GM21515 (cell line): ENCODE results near the gene TMEM243.
"Not testable (repeated sequence)": the region's sequence is repeated elsewhere in the genome, so short reads cannot be mapped to it uniquely, and the experiment has no call there.

Experiments used
- ATAC-seq: cut with Tn5 transposase; IDR thresholded peaks from one replicate; pipeline ENCODE4 v1.9.1; 2021; ENCODE audit not compliant: unreplicated experiment

Gene TMEM243

GRCh38 chr7:87212498-87212897 is 7.0 kb downstream of the TMEM243 start:
- ATAC-seq: no peak

GRCh38 chr7:87210506-87210905 is 9.0 kb downstream of the TMEM243 start:
- ATAC-seq: no peak

GRCh38 chr7:87209295-87209924 is 10.1 kb downstream of the TMEM243 start:
- ATAC-seq: no peak

- no peak for ATAC-seq
Observed at GRCh38 chr7:87206361-87206760, 13.2 kb downstream of the TMEM243 start.

GRCh38 chr7:87205701-87206100 is 13.8 kb downstream of the TMEM243 start:
- ATAC-seq: not testable (repeated sequence)

- no peak for ATAC-seq
Observed at GRCh38 chr7:87204933-87205332, 14.6 kb downstream of the TMEM243 start.

- ATAC-seq: not testable (repeated sequence)
Observed at GRCh38 chr7:87203929-87204328, 15.6 kb downstream of the TMEM243 start.

- no peak for ATAC-seq
Observed at GRCh38 chr7:87202705-87203104, 16.8 kb downstream of the TMEM243 start.

GRCh38 chr7:87202208-87202607 is 17.3 kb downstream of the TMEM243 start:
- ATAC-seq: no peak

- no peak for ATAC-seq
Observed at GRCh38 chr7:87199700-87200450, 19.7 kb downstream of the TMEM243 start.

- no peak for ATAC-seq
Observed at GRCh38 chr7:87199241-87199640, 20.3 kb downstream of the TMEM243 start.

GRCh38 chr7:87193912-87194311 is 25.6 kb downstream of the TMEM243 start:
- ATAC-seq: no peak

- no peak for ATAC-seq
Observed at GRCh38 chr7:87192784-87193487, 26.6 kb downstream of the TMEM243 start.

- no peak for ATAC-seq
Observed at GRCh38 chr7:87190783-87191182, 28.7 kb downstream of the TMEM243 start.

GRCh38 chr7:87188930-87189329 is 30.6 kb downstream of the TMEM243 start:
- ATAC-seq: no peak

GRCh38 chr7:87187120-87187519 is 32.4 kb downstream of the TMEM243 start:
- no peak for ATAC-seq

- ATAC-seq: no peak
Observed at GRCh38 chr7:87179180-87179579, 40.4 kb downstream of the TMEM243 start.

- ATAC-seq: no peak
Observed at GRCh38 chr7:87178320-87178719, 41.2 kb downstream of the TMEM243 start.

GRCh38 chr7:87173471-87173870 is 46.1 kb downstream of the TMEM243 start:
- no peak for ATAC-seq

GRCh38 chr7:87171282-87171934 is 48.1 kb downstream of the TMEM243 start:
- ATAC-seq: no peak

- no peak for ATAC-seq
Observed at GRCh38 chr7:87170828-87171227, 48.7 kb downstream of the TMEM243 start.
